Tibial nerve (tissue), 4 donors: ENCODE data around the gene ELAPOR2. TPM values are rescaled to one million over a fixed set of nuclear protein-coding genes. Genes with fewer than 3 reads are reported as not detected.

Source experiments
- total RNA-seq, 4 donors: library from RNA; depleted of rRNA; stranded (reverse); fragments of >200 nt; gene quantifications; one replicate each; pipeline ENCODE4 v1.1.0, GENCODE V29; 2016

ELAPOR2 gene
- total RNA-seq, 4 donors from 2014 or later = 12.8 to 27.3 (median 16.5) TPM

Other genes starting within 250 kb of the ELAPOR2 start
- 100 to 1,000 TPM; 111 to 142 (median 133) TPM for gene DMTF1, start 92.8 kb upstream of the ELAPOR2 start, total RNA-seq
- 10 to 100 TPM; 36.0 to 52.7 (median 42.5) TPM for gene TMEM243, start 160.1 kb upstream of the ELAPOR2 start, total RNA-seq